Progenitor cell of endocrine pancreas (in vitro differentiated cells): ENCODE measurements around the gene PDK4. TPM values are rescaled to one million over a fixed set of nuclear protein-coding genes. Genes with fewer than 3 reads are reported as not detected.

Source experiments
- DNase-seq: peaks from one replicate; pipeline ENCODE4 v3.0.0; 2021; ENCODE audit warnings: low spot score; ENCODE audit not compliant: unreplicated experiment
- H3K27ac Mint-ChIP-seq: 2 replicates; pipeline ENCODE4 v1.8.0; 2021; ENCODE audit warnings: mild to moderate bottlenecking, moderate library complexity, mixed read lengths
- H3K27me3 Mint-ChIP-seq: 2 replicates; pipeline ENCODE4 v1.8.0; 2021; ENCODE audit warnings: mixed read lengths
- H3K36me3 Mint-ChIP-seq: 2 replicates; pipeline ENCODE4 v1.8.0; 2022; ENCODE audit warnings: mixed read lengths; ENCODE audit not compliant: insufficient read depth
- H3K4me1 Mint-ChIP-seq: 2 replicates; pipeline ENCODE4 v1.8.0; 2021; ENCODE audit warnings: low read depth, mixed read lengths
- H3K4me3 Mint-ChIP-seq: 2 replicates; pipeline ENCODE4 v1.8.0; 2021; ENCODE audit warnings: low read depth, mild to moderate bottlenecking, moderate library complexity, mixed read lengths
- H3K9me3 Mint-ChIP-seq: 2 replicates; pipeline ENCODE4 v1.8.0; 2021; ENCODE audit warnings: low read depth, mixed read lengths
- CTCF ChIP-seq: fragments of 200-600 bp; sonication (generic); IDR thresholded peaks from one replicate; pipeline ENCODE4 v1.5.0; 2021; ENCODE audit warnings: antibody characterized with exemption, mild to moderate bottlenecking; ENCODE audit not compliant: unreplicated experiment
- total RNA-seq: library from RNA; stranded (reverse); gene quantifications from 2 replicates; pipeline ENCODE4 v1.2.1, GENCODE V29; 2021

PDK4 gene
- total RNA-seq, 1 donor from 2014 or later, result 29.1 TPM

GRCh38 chr7:95589031-95589430 is 7.3 kb downstream of the PDK4 start:
- Mint-ChIP-seq H3K36me3 (peaks cover 43% of the 10 kb centered on the region), H3K27me3 (no peaks in the 10 kb centered on the region), H3K9me3 (no peaks in the 10 kb centered on the region), H3K27ac (no peak overlapping the region), H3K4me3 (no peak overlapping the region), H3K4me1 (peaks cover 28% of the 10 kb centered on the region)
- no peak for DNase-seq
- TF ChIP-seq CTCF, result no peak

GRCh38 chr7:95586951-95587301 is 9.4 kb downstream of the PDK4 start:
- H3K4me1 Mint-ChIP-seq, result peaks cover 29% of the 10 kb centered on the region

GRCh38 chr7:95585426-95585789 is 10.9 kb downstream of the PDK4 start:
- Mint-ChIP-seq H3K36me3 (peaks cover 37% of the 10 kb centered on the region), H3K4me3 (no peak overlapping the region), H3K9me3 (no peaks in the 10 kb centered on the region), H3K27ac (no peak overlapping the region), H3K4me1 (peaks cover 23% of the 10 kb centered on the region), H3K27me3 (no peaks in the 10 kb centered on the region)
- no peak for TF ChIP-seq CTCF
- DNase-seq, result no peak

More at GRCh38 chr7:95586951-95587301, 9.4 kb downstream of the PDK4 start:
- H3K4me3 Mint-ChIP-seq, result no peak overlapping the region
- no peaks in the 10 kb centered on the region for H3K27me3 Mint-ChIP-seq
- peaks cover 44% of the 10 kb centered on the region for H3K36me3 Mint-ChIP-seq
- DNase-seq, result no peak
- H3K9me3 Mint-ChIP-seq, result no peaks in the 10 kb centered on the region
- TF ChIP-seq CTCF, result no peak
- no peak overlapping the region for H3K27ac Mint-ChIP-seq

- Mint-ChIP-seq H3K4me1 (peaks cover 21% of the 10 kb centered on the region), H3K9me3 (no peaks in the 10 kb centered on the region), H3K4me3 (no peak overlapping the region), H3K27me3 (no peaks in the 10 kb centered on the region), H3K36me3 (peaks cover 35% of the 10 kb centered on the region), H3K27ac (no peak overlapping the region)
- no peak for DNase-seq
- no peak for TF ChIP-seq CTCF
Observed at GRCh38 chr7:95584769-95585425, 11.4 kb downstream of the PDK4 start.

- TF ChIP-seq CTCF, result no peak
- Mint-ChIP-seq H3K9me3 (no peaks in the 10 kb centered on the region), H3K27ac (no peak overlapping the region), H3K4me1 (peaks cover 18% of the 10 kb centered on the region), H3K36me3 (peaks cover 29% of the 10 kb centered on the region), H3K4me3 (no peak overlapping the region), H3K27me3 (no peaks in the 10 kb centered on the region)
- DNase-seq, result no peak
Observed at GRCh38 chr7:95583834-95584621, 12.3 kb downstream of the PDK4 start.
